Right lobe of liver (tissue), 4 donors: Measurements from ENCODE around the gene GPR141.

Experiments used
- CTCF ChIP-seq, 4 donors: fragments of 200-600 bp in 3 of 4; fragments of 450-650 bp in 1 of 4; IDR thresholded peaks; one replicate each; pipeline versions ENCODE4 v1.5.1 to v1.8.0; 2016 to 2022; ENCODE audit warnings: antibody characterized with exemption in 4 of 4, mild to moderate bottlenecking in 2 of 4
- POLR2A ChIP-seq: fragments of 450-650 bp; IDR thresholded peaks from one replicate; pipeline ENCODE4 v1.6.1; 2017; ENCODE audit warnings: antibody characterized with exemption, mild to moderate bottlenecking
- donor health status: DM: no; HTN: no; CAD: no.
- donor health status: DM: no; HTN: no; CAD: no.
- donor health status: DM: no; HTN: yes; CAD: no.

- TF ChIP-seq CTCF (IDR thresholded peaks at IDR 0.05) (no peak), POLR2A (no peak)
Observed at GRCh38 chr7:37724732-37725131, 41.2 kb downstream of the GPR141 start.
